ENCODE measurements around the gene RPS27.

The RPS27 gene

GRCh38 chr1:153990468-153991150 is at the start of gene RPS27:
TSS of gene RPS27 (plus strand) at chr1:153990762. CDS start at chr1:153990797, 35 bp downstream.
- peak; percentile 63 to 84 (median 78) for DNase-seq (ENCODE audit: low read depth in 3 of 3, low spot score in 1 of 3)

- DNase-seq (ENCODE audit: low read depth in 3 of 3, low spot score in 1 of 3), result no peak
Observed at GRCh38 chr1:153941826-153942725, 48.5 kb upstream of the RPS27 start.

GRCh38 chr1:153942766-153943549 is 47.6 kb upstream of the RPS27 start:
- no peak for DNase-seq (ENCODE audit: low read depth in 3 of 3, low spot score in 1 of 3)

DNA sequence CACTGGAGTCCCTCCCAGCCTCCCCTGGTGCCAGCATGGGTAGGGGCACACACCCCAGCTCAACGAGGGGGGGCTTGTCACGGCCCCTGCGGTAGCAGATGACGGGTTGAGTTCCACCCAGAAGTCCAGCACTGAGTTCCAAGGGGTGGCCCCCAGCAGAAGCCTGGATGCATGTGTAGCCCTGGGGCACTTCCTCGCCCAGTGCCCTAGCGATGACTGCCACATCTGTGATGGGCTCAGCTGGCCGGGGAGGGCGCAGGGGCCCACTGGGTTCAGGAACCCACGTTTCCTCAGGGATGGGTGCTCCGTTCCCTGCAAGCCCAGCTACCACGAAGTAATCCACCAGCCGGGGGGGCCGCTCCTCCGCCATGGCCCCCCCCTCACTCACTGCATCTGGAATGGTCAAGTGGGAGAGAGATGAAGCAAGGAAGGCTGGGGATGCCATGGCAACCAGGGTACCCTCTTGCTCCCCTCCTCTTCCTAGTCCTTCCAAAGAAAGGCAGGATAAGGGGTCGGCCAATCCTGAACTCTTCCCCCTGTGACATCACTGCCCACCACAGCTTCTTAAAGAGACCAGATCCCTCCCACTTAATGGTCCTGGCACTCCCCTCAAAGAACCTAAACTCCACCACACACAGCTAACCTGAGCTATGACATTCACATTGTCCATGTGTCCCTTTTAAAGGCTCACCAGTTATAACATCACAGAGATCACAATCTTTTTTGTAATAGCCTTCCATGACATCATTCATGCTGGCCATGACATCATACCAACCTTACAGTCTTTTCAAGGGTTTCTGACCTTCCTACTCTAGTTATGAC is 46.3 kb upstream of the RPS27 start:
- no peak for DNase-seq (ENCODE audit: low read depth in 3 of 3, low spot score in 1 of 3)

GRCh38 chr1:153944827-153945117 is 45.8 kb upstream of the RPS27 start:
- DNase-seq (ENCODE audit: low read depth in 3 of 3, low spot score in 1 of 3), result no peak

DNA sequence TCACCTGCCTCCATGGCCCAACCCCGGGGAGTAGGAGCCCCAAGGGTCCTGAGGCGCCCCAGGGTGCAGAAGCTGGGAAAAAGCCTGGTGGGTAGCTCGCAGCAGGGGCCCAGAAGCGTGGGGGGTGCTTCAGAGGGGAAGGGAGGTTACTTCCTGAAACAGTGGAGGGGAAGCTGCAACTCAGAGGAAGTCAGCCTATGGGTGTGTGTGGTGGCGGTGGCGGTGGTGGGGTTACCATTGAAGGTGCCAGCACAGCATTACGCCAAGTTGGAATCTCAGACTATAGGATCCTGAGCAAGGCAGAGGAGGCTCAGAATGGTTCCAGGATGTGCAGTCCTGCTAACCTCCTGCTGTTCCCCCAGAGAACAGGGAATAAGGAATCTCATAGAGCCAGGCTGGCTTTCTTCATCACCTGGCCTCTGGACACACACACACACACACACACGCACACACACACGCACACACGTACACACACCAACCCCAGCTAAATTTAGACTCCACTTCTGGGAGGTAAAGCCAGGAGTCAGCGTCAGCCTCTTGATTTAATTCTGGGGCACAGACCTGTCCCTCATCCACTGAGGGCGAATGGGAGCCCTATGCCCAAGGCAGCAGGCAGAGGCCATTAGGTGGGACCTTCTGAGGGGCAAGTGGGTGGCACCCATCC is 45.3 kb upstream of the RPS27 start:
- DNase-seq (ENCODE audit: low read depth in 3 of 3, low spot score in 1 of 3), result peak in 2 of 3 donors; percentile 44 to 47

GRCh38 chr1:153945795-153946621 is 44.6 kb upstream of the RPS27 start:
- peak in 2 of 3 donors; percentile 33 to 50 for DNase-seq (ENCODE audit: low read depth in 3 of 3, low spot score in 1 of 3)

DNA sequence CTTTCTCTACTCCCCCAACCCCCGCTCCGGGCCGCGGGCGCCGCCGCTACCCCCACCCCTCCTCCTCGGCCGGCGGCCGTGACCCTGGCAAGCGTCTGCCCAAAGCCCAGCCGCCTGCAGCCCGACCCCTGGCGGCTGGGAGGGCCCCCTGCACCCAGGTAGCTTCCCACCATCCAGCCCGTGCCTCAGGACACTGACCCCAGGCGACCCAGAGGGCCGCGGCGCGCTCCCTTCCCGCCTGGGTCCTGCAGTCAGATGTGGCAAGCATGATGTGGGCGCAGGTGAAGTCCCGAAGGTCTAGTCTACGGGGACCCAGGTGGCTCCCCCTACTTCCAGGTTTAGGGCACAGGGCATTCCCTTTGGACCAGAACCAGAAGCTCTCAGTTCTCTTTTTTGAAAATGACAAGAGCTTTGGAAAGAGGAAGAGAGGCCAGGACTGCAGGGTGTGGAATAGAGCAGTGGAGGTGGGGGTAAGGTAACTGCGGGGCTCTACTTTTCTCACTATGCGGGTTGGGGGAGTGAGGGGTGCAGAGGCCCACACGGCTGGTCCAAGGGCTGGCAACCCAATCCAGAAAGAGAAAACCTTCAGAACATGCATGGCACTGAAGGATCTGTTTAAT is 43.8 kb upstream of the RPS27 start, which contains the start of gene DENND4B:
Gene DENND4B, minus strand, starts transcription at position 97 of the 620 bp plus-strand sequence. CDS start 2,344 bp downstream, outside the sequence.
- peak in 2 of 3 donors; percentile 52 to 66 for DNase-seq (ENCODE audit: low read depth in 3 of 3, low spot score in 1 of 3)

- no peak for DNase-seq (ENCODE audit: low read depth in 3 of 3, low spot score in 1 of 3)
Observed at GRCh38 chr1:153951183-153951582, 39.4 kb upstream of the RPS27 start.

DNA sequence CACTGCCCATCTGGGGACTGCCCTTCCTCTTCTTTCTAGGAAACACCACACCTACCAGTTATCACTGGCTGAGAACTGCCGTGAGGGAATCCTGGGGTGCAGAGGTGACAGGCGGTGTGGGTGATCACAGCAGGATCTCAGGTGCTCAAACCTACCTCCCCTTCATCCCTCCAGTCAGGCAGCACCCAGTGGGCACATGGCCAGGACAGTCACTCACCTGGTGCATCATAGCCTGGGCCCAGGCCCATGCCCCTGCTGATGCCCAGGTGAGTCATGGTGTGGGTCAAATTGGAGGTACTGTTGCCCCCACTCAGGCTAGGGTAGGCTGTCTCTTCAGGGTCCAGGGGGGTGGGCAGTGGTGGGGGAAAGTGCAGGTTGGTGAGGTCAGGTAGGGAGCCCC is 38.8 kb upstream of the RPS27 start:
- no peak for DNase-seq (ENCODE audit: low read depth in 3 of 3, low spot score in 1 of 3)

DNA sequence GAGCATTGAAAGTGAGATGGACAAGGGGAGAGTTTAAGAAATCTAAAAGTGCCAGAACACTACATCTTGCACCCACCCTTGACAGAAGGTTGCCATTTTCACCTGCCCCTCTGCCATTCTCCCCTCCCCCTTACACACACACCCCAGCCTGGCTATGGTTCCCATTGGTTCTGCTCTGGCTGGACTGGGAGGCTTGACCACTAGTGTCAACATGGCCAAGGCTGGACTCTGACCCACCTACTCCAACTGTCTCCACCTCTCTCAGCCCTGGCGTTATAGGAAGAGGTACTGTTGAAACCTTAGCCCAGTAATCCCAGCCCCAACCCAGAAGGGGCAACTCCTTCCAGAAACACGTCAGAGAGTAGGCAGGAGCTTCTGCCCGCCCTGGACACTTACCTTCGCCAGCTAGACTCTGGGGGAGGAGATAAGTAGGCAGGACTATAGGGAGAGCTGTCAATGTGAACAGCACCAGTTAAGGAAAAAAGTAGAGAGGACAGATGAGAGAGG is 36.6 kb upstream of the RPS27 start:
- no peak for DNase-seq (ENCODE audit: low read depth in 3 of 3, low spot score in 1 of 3)

GRCh38 chr1:153954826-153955225 is 35.7 kb upstream of the RPS27 start:
- DNase-seq (ENCODE audit: low read depth in 3 of 3, low spot score in 1 of 3), result no peak

- DNase-seq (ENCODE audit: low read depth in 3 of 3, low spot score in 1 of 3), result no peak
Observed at GRCh38 chr1:153956997-153957715, 33.4 kb upstream of the RPS27 start.

GRCh38 chr1:153957744-153958110 is 32.8 kb upstream of the RPS27 start:
- no peak for DNase-seq (ENCODE audit: low read depth in 3 of 3, low spot score in 1 of 3)

- peak; percentile 90 to 92 (median 91) for DNase-seq (ENCODE audit: low read depth in 3 of 3, low spot score in 1 of 3)
Observed at GRCh38 chr1:153958111-153958960, 32.2 kb upstream of the RPS27 start, which contains the start of gene CRTC2. TSS of gene CRTC2 (minus strand) at chr1:153958612. CDS start at chr1:153958497, 115 bp downstream.

- DNase-seq (ENCODE audit: low read depth in 3 of 3, low spot score in 1 of 3), result no peak
Observed at GRCh38 chr1:153958961-153959260, 31.7 kb upstream of the RPS27 start.

GRCh38 chr1:153959454-153959853 is 31.1 kb upstream of the RPS27 start:
- DNase-seq (ENCODE audit: low read depth in 3 of 3, low spot score in 1 of 3), result no peak
